HEK293 (cell line): ENCODE results near the gene IQCF6.

ENCODE experiments used
- CTCF ChIA-PET: fragments of 350-600 bp; formaldehyde crosslinking; extraction: SDS; loops from one replicate; lab custom pipeline; 2021; ENCODE audit warnings: antibody characterized with exemption; lab: Yijun Ruan, JAX
- POLR2A ChIA-PET: fragments of 300-600 bp; formaldehyde crosslinking; extraction: SDS; loops from one replicate; lab custom pipeline; 2020; ENCODE audit warnings: antibody characterized with exemption, inconsistent platforms; lab: Yijun Ruan, JAX
- H3K27ac ChIP-seq: fragments of 200-500 bp; sonication (Bioruptor generic); 2 replicates; pipeline ENCODE4 v1.5.1; 2014; ENCODE audit warnings: low read depth, low read length, control low read depth, inconsistent platforms; ENCODE audit errors: extremely low read depth
- H3K36me3 ChIP-seq, 2 experiments: fragments of 200-500 bp in 1 of 2; sonication (Bioruptor generic) in 1 of 2; 1 replicate in 1 of 2; 2 replicates in 1 of 2; pipeline ENCODE4 v1.5.1; 2014 to 2017; ENCODE audit warnings: inconsistent platforms in 2 of 2, low read length in 2 of 2; ENCODE audit not compliant: control insufficient read depth in 2 of 2, insufficient read depth in 1 of 2
- H3K4me1 ChIP-seq: fragments of 200-500 bp; sonication (Bioruptor generic); 2 replicates; pipeline ENCODE4 v1.5.1; 2014; ENCODE audit warnings: mild to moderate bottlenecking, low read length, inconsistent platforms; ENCODE audit not compliant: control insufficient read depth, insufficient read depth
- H3K4me3 ChIP-seq: 2 replicates; pipeline ENCODE4 v1.5.1; 2011; ENCODE audit warnings: low read depth, mild to moderate bottlenecking, control low read depth, low read length, moderate library complexity
- H3K9me3 ChIP-seq: fragments of 200-500 bp; sonication (Bioruptor generic); 2 replicates; pipeline ENCODE4 v1.5.1; 2014; ENCODE audit warnings: low read depth, low read length, inconsistent platforms; ENCODE audit not compliant: control insufficient read depth, insufficient read depth
- IKZF3 ChIP-seq: fragments of 450-650 bp; IDR thresholded peaks from 2 replicates; pipeline ENCODE4 v1.5.0; 2018; ENCODE audit warnings: missing biosample characterization, mild to moderate bottlenecking, missing genetic modification characterization, moderate library complexity
- PRDM1 ChIP-seq: fragments of 450-650 bp; formaldehyde crosslinking; IDR thresholded peaks from 2 replicates; pipeline ENCODE4; 2016; ENCODE audit warnings: missing biosample characterization, missing genetic modification characterization
- ZBTB20 ChIP-seq: fragments of 450-650 bp; formaldehyde crosslinking; IDR thresholded peaks from 2 replicates; pipeline ENCODE4 v1.5.1; 2016; ENCODE audit warnings: missing biosample characterization, missing genetic modification characterization
- ZIC2 ChIP-seq: fragments of 450-650 bp; formaldehyde crosslinking; IDR thresholded peaks from 2 replicates; pipeline ENCODE4 v1.5.1; 2016; ENCODE audit warnings: missing biosample characterization, missing genetic modification characterization
- ZNF146 ChIP-seq: fragments of 450-650 bp; formaldehyde crosslinking; IDR thresholded peaks from 2 replicates; pipeline ENCODE4 v1.5.1; 2016; ENCODE audit warnings: missing biosample characterization, missing genetic modification characterization
- ZNF169 ChIP-seq: fragments of 450-650 bp; formaldehyde crosslinking; IDR thresholded peaks from 2 replicates; pipeline ENCODE4 v1.5.1; 2016; ENCODE audit warnings: missing biosample characterization, missing genetic modification characterization
- ZNF335 ChIP-seq: fragments of 450-650 bp; formaldehyde crosslinking; conservative IDR thresholded peaks from 2 replicates; pipeline ENCODE4 v1.5.1; 2016; ENCODE audit warnings: missing biosample characterization, missing genetic modification characterization
- ZNF521 ChIP-seq: fragments of 450-650 bp; formaldehyde crosslinking; IDR thresholded peaks from 2 replicates; pipeline ENCODE4 v1.5.1; 2017; ENCODE audit warnings: missing biosample characterization, mild to moderate bottlenecking, missing genetic modification characterization
- ZNF600 ChIP-seq: fragments of 450-650 bp; formaldehyde crosslinking; IDR thresholded peaks from 2 replicates; pipeline ENCODE4 v1.5.1; 2016; ENCODE audit warnings: missing biosample characterization, missing genetic modification characterization
- ZNF610 ChIP-seq: fragments of 450-650 bp; formaldehyde crosslinking; IDR thresholded peaks from 2 replicates; pipeline ENCODE4 v1.5.1; 2016; ENCODE audit warnings: missing biosample characterization, missing genetic modification characterization, borderline replicate concordance
- ZNF623 ChIP-seq: fragments of 450-650 bp; formaldehyde crosslinking; IDR thresholded peaks from 2 replicates; pipeline ENCODE4 v1.5.1; 2016; ENCODE audit warnings: missing biosample characterization, missing genetic modification characterization
- ZNF777 ChIP-seq: fragments of 450-650 bp; formaldehyde crosslinking; IDR thresholded peaks from 2 replicates; pipeline ENCODE4 v1.5.1; 2017; ENCODE audit warnings: missing biosample characterization, missing genetic modification characterization, borderline replicate concordance
- ZSCAN16 ChIP-seq: fragments of 450-650 bp; formaldehyde crosslinking; IDR thresholded peaks from 2 replicates; pipeline ENCODE4 v1.5.1; 2016; ENCODE audit warnings: missing biosample characterization, missing genetic modification characterization
- ZSCAN23 ChIP-seq: fragments of 450-650 bp; formaldehyde crosslinking; IDR thresholded peaks from 2 replicates; pipeline ENCODE4 v1.5.1; 2016; ENCODE audit warnings: missing biosample characterization, missing genetic modification characterization
- TF ChIP-seq, protein P1 (sequence below): fragments of 450-650 bp; formaldehyde crosslinking; IDR thresholded peaks from 2 replicates; pipeline ENCODE4 v1.5.1; 2016; ENCODE audit warnings: missing biosample characterization, missing genetic modification characterization, borderline replicate concordance
- TF ChIP-seq, protein P2 (sequence below): fragments of 450-650 bp; formaldehyde crosslinking; IDR thresholded peaks from 2 replicates; pipeline ENCODE4 v1.5.1; 2016; ENCODE audit warnings: missing biosample characterization, missing genetic modification characterization, borderline replicate concordance
- TF ChIP-seq, protein P3 (sequence below): fragments of 450-650 bp; formaldehyde crosslinking; IDR thresholded peaks from 2 replicates; pipeline ENCODE4 v1.5.1; 2016; ENCODE audit warnings: missing biosample characterization, missing genetic modification characterization
- TF ChIP-seq, protein P4 (sequence below): fragments of 450-650 bp; formaldehyde crosslinking; IDR thresholded peaks from 2 replicates; pipeline ENCODE4 v1.5.1; 2016; ENCODE audit warnings: missing biosample characterization, missing genetic modification characterization
- TF ChIP-seq, protein P5 (sequence below): fragments of 450-650 bp; formaldehyde crosslinking; IDR thresholded peaks from 2 replicates; pipeline ENCODE4 v1.5.1; 2017; ENCODE audit warnings: missing biosample characterization, missing genetic modification characterization
- TF ChIP-seq, protein P6 (sequence below): fragments of 450-650 bp; formaldehyde crosslinking; IDR thresholded peaks from 2 replicates; pipeline ENCODE4 v1.5.1; 2016; ENCODE audit warnings: missing biosample characterization, missing genetic modification characterization

IQCF6 gene

DNA sequence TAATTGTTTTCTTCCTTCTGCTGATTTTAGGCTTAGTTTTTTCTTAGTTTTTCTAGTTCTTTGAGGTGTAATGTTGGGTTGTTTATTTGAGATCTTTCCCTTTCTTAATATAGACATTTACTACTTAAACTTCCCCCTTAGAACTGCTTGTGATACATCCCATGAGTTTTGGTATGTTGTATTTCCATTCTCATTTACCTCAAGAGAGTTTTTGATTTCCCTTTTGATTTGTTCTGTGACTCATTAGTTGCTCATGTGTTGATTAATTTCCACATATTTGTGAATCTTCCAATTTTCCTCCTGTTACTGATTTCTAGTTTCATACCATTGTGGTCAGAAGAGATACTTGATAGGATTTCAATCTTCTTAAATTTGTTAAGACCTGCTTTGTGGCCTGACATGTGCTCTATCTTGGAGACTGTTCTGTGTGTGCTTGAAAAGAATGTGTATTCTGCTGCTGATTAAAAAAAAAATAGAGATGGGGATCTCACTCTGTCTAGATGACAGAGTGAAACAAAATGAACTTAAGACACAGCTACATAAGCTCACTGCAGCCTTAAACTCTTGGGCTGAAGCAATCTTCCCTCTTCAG lies 49.9 kb downstream of the IQCF6 start:
- Histone ChIP-seq H3K4me3 (no peak overlapping the region), H3K36me3 (no peaks in the 10 kb centered on the region), H3K9me3 (no peaks in the 10 kb centered on the region), H3K27ac (no peak overlapping the region), H3K4me1 (no peaks in the 10 kb centered on the region)
- TF ChIP-seq, protein P1, sequence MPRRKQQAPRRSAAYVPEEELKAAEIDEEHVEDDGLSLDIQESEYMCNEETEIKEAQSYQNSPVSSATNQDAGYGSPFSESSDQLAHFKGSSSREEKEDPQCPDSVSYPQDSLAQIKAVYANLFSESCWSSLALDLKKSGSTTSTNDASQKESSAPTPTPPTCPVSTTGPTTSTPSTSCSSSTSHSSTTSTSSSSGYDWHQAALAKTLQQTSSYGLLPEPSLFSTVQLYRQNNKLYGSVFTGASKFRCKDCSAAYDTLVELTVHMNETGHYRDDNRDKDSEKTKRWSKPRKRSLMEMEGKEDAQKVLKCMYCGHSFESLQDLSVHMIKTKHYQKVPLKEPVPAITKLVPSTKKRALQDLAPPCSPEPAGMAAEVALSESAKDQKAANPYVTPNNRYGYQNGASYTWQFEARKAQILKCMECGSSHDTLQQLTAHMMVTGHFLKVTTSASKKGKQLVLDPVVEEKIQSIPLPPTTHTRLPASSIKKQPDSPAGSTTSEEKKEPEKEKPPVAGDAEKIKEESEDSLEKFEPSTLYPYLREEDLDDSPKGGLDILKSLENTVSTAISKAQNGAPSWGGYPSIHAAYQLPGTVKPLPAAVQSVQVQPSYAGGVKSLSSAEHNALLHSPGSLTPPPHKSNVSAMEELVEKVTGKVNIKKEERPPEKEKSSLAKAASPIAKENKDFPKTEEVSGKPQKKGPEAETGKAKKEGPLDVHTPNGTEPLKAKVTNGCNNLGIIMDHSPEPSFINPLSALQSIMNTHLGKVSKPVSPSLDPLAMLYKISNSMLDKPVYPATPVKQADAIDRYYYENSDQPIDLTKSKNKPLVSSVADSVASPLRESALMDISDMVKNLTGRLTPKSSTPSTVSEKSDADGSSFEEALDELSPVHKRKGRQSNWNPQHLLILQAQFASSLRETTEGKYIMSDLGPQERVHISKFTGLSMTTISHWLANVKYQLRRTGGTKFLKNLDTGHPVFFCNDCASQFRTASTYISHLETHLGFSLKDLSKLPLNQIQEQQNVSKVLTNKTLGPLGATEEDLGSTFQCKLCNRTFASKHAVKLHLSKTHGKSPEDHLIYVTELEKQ (tag by site-specific recombination) = no peak
- TF ChIP-seq ZIC2 (tag by site-specific recombination) = no peak
- TF ChIP-seq ZNF169 (tag by site-specific recombination) = no peak
- no peak for TF ChIP-seq ZSCAN16 (tag by site-specific recombination)
- TF ChIP-seq IKZF3 (tag by site-specific recombination) = no peak
- no peak for TF ChIP-seq ZNF521 (tag by site-specific recombination)
- TF ChIP-seq ZNF600 (tag by site-specific recombination) = no peak
- TF ChIP-seq PRDM1 (tag by site-specific recombination) = no peak
- no peak for TF ChIP-seq ZNF777 (tag by site-specific recombination)
- TF ChIP-seq ZNF335 = no peak
- no peak for TF ChIP-seq ZNF623 (tag by site-specific recombination)
- no peak for TF ChIP-seq ZNF610 (tag by site-specific recombination)
- TF ChIP-seq, protein P2, sequence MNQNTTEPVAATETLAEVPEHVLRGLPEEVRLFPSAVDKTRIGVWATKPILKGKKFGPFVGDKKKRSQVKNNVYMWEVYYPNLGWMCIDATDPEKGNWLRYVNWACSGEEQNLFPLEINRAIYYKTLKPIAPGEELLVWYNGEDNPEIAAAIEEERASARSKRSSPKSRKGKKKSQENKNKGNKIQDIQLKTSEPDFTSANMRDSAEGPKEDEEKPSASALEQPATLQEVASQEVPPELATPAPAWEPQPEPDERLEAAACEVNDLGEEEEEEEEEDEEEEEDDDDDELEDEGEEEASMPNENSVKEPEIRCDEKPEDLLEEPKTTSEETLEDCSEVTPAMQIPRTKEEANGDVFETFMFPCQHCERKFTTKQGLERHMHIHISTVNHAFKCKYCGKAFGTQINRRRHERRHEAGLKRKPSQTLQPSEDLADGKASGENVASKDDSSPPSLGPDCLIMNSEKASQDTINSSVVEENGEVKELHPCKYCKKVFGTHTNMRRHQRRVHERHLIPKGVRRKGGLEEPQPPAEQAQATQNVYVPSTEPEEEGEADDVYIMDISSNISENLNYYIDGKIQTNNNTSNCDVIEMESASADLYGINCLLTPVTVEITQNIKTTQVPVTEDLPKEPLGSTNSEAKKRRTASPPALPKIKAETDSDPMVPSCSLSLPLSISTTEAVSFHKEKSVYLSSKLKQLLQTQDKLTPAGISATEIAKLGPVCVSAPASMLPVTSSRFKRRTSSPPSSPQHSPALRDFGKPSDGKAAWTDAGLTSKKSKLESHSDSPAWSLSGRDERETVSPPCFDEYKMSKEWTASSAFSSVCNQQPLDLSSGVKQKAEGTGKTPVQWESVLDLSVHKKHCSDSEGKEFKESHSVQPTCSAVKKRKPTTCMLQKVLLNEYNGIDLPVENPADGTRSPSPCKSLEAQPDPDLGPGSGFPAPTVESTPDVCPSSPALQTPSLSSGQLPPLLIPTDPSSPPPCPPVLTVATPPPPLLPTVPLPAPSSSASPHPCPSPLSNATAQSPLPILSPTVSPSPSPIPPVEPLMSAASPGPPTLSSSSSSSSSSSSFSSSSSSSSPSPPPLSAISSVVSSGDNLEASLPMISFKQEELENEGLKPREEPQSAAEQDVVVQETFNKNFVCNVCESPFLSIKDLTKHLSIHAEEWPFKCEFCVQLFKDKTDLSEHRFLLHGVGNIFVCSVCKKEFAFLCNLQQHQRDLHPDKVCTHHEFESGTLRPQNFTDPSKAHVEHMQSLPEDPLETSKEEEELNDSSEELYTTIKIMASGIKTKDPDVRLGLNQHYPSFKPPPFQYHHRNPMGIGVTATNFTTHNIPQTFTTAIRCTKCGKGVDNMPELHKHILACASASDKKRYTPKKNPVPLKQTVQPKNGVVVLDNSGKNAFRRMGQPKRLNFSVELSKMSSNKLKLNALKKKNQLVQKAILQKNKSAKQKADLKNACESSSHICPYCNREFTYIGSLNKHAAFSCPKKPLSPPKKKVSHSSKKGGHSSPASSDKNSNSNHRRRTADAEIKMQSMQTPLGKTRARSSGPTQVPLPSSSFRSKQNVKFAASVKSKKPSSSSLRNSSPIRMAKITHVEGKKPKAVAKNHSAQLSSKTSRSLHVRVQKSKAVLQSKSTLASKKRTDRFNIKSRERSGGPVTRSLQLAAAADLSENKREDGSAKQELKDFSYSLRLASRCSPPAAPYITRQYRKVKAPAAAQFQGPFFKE (tag by site-specific recombination) = no peak
- no peak for TF ChIP-seq ZSCAN23
- TF ChIP-seq ZNF146 (tag by site-specific recombination) = no peak
- TF ChIP-seq ZBTB20 (tag by site-specific recombination) = no peak
- TF ChIP-seq, protein P3, sequence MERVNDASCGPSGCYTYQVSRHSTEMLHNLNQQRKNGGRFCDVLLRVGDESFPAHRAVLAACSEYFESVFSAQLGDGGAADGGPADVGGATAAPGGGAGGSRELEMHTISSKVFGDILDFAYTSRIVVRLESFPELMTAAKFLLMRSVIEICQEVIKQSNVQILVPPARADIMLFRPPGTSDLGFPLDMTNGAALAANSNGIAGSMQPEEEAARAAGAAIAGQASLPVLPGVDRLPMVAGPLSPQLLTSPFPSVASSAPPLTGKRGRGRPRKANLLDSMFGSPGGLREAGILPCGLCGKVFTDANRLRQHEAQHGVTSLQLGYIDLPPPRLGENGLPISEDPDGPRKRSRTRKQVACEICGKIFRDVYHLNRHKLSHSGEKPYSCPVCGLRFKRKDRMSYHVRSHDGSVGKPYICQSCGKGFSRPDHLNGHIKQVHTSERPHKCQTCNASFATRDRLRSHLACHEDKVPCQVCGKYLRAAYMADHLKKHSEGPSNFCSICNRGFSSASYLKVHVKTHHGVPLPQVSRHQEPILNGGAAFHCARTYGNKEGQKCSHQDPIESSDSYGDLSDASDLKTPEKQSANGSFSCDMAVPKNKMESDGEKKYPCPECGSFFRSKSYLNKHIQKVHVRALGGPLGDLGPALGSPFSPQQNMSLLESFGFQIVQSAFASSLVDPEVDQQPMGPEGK (tag by site-specific recombination) = no peak
- TF ChIP-seq, protein P4, sequence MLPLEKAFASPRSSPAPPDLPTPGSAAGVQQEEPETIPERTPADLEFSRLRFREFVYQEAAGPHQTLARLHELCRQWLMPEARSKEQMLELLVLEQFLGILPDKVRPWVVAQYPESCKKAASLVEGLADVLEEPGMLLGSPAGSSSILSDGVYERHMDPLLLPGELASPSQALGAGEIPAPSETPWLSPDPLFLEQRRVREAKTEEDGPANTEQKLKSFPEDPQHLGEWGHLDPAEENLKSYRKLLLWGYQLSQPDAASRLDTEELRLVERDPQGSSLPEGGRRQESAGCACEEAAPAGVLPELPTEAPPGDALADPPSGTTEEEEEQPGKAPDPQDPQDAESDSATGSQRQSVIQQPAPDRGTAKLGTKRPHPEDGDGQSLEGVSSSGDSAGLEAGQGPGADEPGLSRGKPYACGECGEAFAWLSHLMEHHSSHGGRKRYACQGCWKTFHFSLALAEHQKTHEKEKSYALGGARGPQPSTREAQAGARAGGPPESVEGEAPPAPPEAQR = no peak
- TF ChIP-seq, protein P5, sequence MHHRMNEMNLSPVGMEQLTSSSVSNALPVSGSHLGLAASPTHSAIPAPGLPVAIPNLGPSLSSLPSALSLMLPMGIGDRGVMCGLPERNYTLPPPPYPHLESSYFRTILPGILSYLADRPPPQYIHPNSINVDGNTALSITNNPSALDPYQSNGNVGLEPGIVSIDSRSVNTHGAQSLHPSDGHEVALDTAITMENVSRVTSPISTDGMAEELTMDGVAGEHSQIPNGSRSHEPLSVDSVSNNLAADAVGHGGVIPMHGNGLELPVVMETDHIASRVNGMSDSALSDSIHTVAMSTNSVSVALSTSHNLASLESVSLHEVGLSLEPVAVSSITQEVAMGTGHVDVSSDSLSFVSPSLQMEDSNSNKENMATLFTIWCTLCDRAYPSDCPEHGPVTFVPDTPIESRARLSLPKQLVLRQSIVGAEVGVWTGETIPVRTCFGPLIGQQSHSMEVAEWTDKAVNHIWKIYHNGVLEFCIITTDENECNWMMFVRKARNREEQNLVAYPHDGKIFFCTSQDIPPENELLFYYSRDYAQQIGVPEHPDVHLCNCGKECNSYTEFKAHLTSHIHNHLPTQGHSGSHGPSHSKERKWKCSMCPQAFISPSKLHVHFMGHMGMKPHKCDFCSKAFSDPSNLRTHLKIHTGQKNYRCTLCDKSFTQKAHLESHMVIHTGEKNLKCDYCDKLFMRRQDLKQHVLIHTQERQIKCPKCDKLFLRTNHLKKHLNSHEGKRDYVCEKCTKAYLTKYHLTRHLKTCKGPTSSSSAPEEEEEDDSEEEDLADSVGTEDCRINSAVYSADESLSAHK (tag by site-specific recombination) = no peak
- TF ChIP-seq, protein P6, sequence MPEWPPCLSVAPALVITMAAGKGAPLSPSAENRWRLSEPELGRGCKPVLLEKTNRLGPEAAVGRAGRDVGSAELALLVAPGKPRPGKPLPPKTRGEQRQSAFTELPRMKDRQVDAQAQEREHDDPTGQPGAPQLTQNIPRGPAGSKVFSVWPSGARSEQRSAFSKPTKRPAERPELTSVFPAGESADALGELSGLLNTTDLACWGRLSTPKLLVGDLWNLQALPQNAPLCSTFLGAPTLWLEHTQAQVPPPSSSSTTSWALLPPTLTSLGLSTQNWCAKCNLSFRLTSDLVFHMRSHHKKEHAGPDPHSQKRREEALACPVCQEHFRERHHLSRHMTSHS (tag by site-specific recombination) = no peak
- ChIA-PET CTCF (interaction anchor here (1.0 kb wide), 1 partner anchor 19 kb away, joined by 3 read pairs; no protein-coding TSS in a partner anchor), POLR2A (no interaction called here)
